ENCODE results near the gene PHKB.

The PHKB gene

DNA sequence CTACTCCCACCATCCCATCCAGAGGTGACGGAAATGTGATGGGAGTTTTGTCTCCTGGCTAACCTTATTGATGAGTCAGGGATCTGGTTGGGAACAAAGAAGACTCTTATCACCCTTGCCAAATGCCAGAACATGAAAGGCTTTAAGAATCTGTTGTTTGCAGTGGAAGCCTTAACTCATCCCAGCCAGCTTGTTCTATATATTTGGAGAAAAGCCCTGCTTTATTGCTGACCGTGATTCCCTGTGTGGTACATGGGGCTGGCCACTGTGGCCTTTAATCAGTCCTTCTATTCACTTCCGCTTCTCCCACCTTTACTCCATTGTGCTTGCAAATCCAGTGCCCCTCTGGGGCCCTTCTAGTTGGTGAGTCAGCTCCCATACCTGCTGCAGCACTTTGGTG lies 156.6 kb downstream of the PHKB start:
- DNase-seq (ENCODE audit: low spot score) (no peak), ATAC-seq (ENCODE audit: low read depth) (no peak)
- H3K4me3 ChIP-seq (ENCODE audit: severe bottlenecking) = no peak overlapping the region
- H3K27ac ChIP-seq (ENCODE audit: poor library complexity, severe bottlenecking) = no peak overlapping the region
- H3K4me1 ChIP-seq (ENCODE audit: insufficient read depth, poor library complexity, severe bottlenecking) = peaks cover 5% of the 10 kb centered on the region
- peaks cover 3% of the 10 kb centered on the region for H3K9me3 ChIP-seq (ENCODE audit: severe bottlenecking)
- no peaks in the 10 kb centered on the region for H3K27me3 ChIP-seq (ENCODE audit: insufficient read depth, poor library complexity, severe bottlenecking)
- peaks cover 4% of the 10 kb centered on the region; the same call in 1 of the 2 replicates for H3K36me3 ChIP-seq (ENCODE audit: low read depth)
- TF ChIP-seq, protein P1, sequence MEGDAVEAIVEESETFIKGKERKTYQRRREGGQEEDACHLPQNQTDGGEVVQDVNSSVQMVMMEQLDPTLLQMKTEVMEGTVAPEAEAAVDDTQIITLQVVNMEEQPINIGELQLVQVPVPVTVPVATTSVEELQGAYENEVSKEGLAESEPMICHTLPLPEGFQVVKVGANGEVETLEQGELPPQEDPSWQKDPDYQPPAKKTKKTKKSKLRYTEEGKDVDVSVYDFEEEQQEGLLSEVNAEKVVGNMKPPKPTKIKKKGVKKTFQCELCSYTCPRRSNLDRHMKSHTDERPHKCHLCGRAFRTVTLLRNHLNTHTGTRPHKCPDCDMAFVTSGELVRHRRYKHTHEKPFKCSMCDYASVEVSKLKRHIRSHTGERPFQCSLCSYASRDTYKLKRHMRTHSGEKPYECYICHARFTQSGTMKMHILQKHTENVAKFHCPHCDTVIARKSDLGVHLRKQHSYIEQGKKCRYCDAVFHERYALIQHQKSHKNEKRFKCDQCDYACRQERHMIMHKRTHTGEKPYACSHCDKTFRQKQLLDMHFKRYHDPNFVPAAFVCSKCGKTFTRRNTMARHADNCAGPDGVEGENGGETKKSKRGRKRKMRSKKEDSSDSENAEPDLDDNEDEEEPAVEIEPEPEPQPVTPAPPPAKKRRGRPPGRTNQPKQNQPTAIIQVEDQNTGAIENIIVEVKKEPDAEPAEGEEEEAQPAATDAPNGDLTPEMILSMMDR (IDR thresholded peaks at IDR 0.05; ENCODE audit: poor library complexity, severe bottlenecking) = no peak

DNA sequence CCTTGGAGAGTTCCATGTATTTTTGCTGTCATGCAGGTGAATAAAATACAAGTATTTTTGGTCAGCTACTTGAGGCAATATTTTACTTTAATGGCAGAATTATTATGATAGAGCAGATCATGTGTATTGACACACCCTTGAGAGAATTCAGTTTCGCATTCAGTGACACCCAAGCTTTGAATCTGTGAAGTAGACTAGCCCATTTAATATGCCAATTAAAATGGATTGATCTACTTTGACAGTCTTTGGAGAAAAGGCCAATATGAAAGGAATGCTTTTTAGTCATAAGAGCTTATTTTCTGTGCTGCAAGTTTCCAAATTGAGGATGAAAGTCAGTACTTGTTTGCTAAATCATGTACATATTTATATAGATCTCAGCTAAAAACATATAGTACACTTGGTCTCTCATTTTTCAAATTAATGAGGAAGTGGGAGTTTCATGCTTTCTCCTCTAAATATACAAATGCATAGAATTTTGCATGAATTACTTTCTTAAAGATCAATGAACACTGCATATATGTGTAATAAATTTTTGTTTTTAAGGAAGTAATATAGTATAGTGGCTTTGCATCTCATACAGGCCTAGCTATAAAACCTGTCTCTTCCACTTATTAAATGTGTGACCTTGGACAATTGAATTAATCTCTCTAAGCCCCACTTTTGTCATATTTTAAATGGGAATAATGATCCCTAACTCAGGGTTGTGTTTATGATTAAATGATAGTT lies 161.5 kb downstream of the PHKB start:
- TF ChIP-seq, protein P1 (IDR thresholded peaks at IDR 0.05; ENCODE audit: poor library complexity, severe bottlenecking) = no peak
- no peaks in the 10 kb centered on the region for H3K27me3 ChIP-seq (ENCODE audit: insufficient read depth, poor library complexity, severe bottlenecking)
- no peak overlapping the region for H3K4me3 ChIP-seq (ENCODE audit: severe bottlenecking)
- H3K36me3 ChIP-seq (ENCODE audit: low read depth) = no peaks in the 10 kb centered on the region
- no peak overlapping the region for H3K27ac ChIP-seq (ENCODE audit: poor library complexity, severe bottlenecking)
- DNase-seq (ENCODE audit: low spot score) (no peak), ATAC-seq (ENCODE audit: low read depth) (no peak)
- H3K9me3 ChIP-seq (ENCODE audit: severe bottlenecking) = no peaks in the 10 kb centered on the region
- H3K4me1 ChIP-seq (ENCODE audit: insufficient read depth, poor library complexity, severe bottlenecking) = no peaks in the 10 kb centered on the region

DNA sequence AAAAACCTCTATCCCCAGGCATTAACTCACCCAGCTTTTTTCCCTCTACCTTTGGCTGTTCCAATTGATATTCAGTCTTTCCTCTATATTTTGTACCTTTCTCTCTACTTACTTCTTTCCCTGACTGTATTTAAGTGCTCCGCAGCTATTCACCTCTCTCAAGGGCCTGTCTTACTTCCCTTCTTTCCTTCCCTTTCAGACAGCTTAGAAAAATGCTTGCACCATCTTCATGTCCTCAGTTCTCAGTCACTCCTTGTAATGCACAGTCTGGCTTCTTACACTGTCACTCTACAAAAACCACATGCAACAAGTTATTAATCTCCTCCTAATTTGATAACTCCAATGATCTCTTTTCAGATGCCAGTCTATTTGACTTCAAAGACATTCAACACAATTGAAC lies 163.4 kb downstream of the PHKB start:
- H3K4me3 ChIP-seq (ENCODE audit: severe bottlenecking) = no peak overlapping the region
- H3K4me1 ChIP-seq (ENCODE audit: insufficient read depth, poor library complexity, severe bottlenecking) = no peaks in the 10 kb centered on the region
- no peaks in the 10 kb centered on the region for H3K27me3 ChIP-seq (ENCODE audit: insufficient read depth, poor library complexity, severe bottlenecking)
- no peak overlapping the region for H3K27ac ChIP-seq (ENCODE audit: poor library complexity, severe bottlenecking)
- H3K9me3 ChIP-seq (ENCODE audit: severe bottlenecking) = no peaks in the 10 kb centered on the region
- TF ChIP-seq, protein P1 (IDR thresholded peaks at IDR 0.05; ENCODE audit: poor library complexity, severe bottlenecking) = no peak
- DNase-seq (ENCODE audit: low spot score) = no peak
- H3K36me3 ChIP-seq (ENCODE audit: low read depth) = no peaks in the 10 kb centered on the region
- no peak for ATAC-seq (ENCODE audit: low read depth)

DNA sequence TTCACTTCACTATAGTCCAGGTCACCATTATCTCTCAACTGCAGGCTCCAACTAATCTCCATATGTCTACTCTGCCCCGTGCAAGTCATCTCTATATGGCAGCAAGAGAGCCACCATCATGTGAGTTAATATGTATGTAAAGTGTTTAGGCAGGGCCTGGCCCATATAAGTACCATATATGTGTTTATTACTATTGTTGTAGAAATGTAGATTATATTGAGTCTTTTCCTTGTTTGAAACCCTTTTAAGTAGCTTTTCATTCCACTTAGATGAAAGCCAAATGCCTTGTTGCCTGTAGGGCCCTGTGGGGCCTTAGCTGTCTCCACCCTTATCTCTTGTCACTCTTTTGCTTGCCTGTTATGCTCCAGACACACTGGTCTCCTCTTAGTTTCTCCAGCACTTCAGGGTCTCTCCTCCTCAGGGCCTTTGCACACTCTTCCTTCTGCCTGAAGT lies 164.0 kb downstream of the PHKB start:
- H3K4me1 ChIP-seq (ENCODE audit: insufficient read depth, poor library complexity, severe bottlenecking) = no peaks in the 10 kb centered on the region
- H3K4me3 ChIP-seq (ENCODE audit: severe bottlenecking) = no peak overlapping the region
- H3K36me3 ChIP-seq (ENCODE audit: low read depth) = no peaks in the 10 kb centered on the region
- no peak overlapping the region for H3K27ac ChIP-seq (ENCODE audit: poor library complexity, severe bottlenecking)
- ATAC-seq (ENCODE audit: low read depth) (no peak), DNase-seq (ENCODE audit: low spot score) (no peak)
- no peaks in the 10 kb centered on the region for H3K27me3 ChIP-seq (ENCODE audit: insufficient read depth, poor library complexity, severe bottlenecking)
- TF ChIP-seq, protein P1 (IDR thresholded peaks at IDR 0.05; ENCODE audit: poor library complexity, severe bottlenecking) = no peak
- H3K9me3 ChIP-seq (ENCODE audit: severe bottlenecking) = no peaks in the 10 kb centered on the region

DNA sequence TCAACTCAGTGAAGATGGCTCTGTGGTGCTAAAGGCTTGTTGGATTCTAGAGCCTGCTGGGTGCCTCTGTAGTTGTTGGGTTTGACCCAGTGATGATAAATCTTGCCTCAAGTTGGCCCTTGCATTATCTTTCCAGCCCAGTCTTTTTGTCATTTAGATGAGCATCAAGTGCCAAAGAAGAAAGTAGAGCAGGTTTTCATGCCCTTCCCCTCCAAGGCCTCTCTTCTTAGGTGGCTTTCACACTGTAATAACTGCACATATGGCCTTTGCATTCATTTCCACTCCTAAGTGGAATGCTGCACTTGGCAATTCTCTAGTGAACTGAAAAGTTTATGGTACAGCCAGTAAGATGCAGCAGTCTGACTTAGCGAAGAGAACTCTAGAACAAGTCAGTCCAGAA lies 165.1 kb downstream of the PHKB start:
- no peaks in the 10 kb centered on the region for H3K4me1 ChIP-seq (ENCODE audit: insufficient read depth, poor library complexity, severe bottlenecking)
- H3K9me3 ChIP-seq (ENCODE audit: severe bottlenecking) = no peaks in the 10 kb centered on the region
- H3K27me3 ChIP-seq (ENCODE audit: insufficient read depth, poor library complexity, severe bottlenecking) = no peaks in the 10 kb centered on the region
- H3K27ac ChIP-seq (ENCODE audit: poor library complexity, severe bottlenecking) = no peak overlapping the region
- H3K4me3 ChIP-seq (ENCODE audit: severe bottlenecking) = no peak overlapping the region
- no peaks in the 10 kb centered on the region for H3K36me3 ChIP-seq (ENCODE audit: low read depth)
- ATAC-seq (ENCODE audit: low read depth) (no peak), DNase-seq (ENCODE audit: low spot score) (no peak)
- TF ChIP-seq, protein P1 (IDR thresholded peaks at IDR 0.05; ENCODE audit: poor library complexity, severe bottlenecking) = no peak

Measured in RWPE2 (cell line).